Esophagus muscularis mucosa (tissue), 3 donors: Measurements from ENCODE around the gene ADAMTS17.

Experiments
- CTCF ChIP-seq, 3 experiments: fragments of 200-600 bp in 2 of 3; fragments of 450-650 bp in 1 of 3; sonication (generic) in 2 of 3; IDR thresholded peaks; one replicate each; pipeline ENCODE4 v1.5.1; 2017 to 2019; ENCODE audit warnings: antibody characterized with exemption in 3 of 3, mild to moderate bottlenecking in 2 of 3, moderate library complexity in 1 of 3
- POLR2AphosphoS5 ChIP-seq, 2 donors: sonication (generic); formaldehyde crosslinking; IDR thresholded peaks; one replicate each; pipeline ENCODE4 v1.6.1; 2017; ENCODE audit warnings: antibody characterized with exemption in 2 of 2

DNA sequence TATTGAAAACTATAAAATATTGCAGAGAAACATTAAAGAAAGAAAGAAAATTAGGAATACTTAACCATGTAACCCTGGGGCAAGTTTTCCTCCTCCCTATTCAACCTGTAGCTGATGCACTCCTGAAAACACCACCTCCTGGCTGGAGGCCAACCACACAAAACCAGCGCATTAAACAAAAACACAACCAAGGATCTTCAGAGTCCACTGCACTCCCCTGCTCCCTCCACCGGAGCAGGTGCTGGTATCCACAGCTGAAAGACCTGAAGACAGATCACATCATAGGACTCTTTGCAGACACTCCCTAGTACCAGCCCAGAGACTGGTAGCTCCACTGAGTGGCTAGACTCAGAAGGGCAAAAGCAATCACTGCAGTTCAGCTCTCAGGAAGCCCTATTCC, 13.6 kb upstream of the ADAMTS17 start:
- TF ChIP-seq CTCF (IDR thresholded peaks at IDR 0.05), result no peak
- TF ChIP-seq POLR2AphosphoS5 (IDR thresholded peaks at IDR 0.05), result no peak
